HG02852 (cell line): Measurements from ENCODE around the gene GYPC.
"Not testable (repeated sequence)": the region's sequence is repeated elsewhere in the genome, so short reads cannot be mapped to it uniquely, and the experiment has no call there.

ENCODE experiments used
- ATAC-seq: cut with Tn5 transposase; IDR thresholded peaks from one replicate; pipeline ENCODE4 v1.9.1; 2021; ENCODE audit warnings: mild to moderate bottlenecking, moderate library complexity; ENCODE audit not compliant: unreplicated experiment

The GYPC gene

DNA sequence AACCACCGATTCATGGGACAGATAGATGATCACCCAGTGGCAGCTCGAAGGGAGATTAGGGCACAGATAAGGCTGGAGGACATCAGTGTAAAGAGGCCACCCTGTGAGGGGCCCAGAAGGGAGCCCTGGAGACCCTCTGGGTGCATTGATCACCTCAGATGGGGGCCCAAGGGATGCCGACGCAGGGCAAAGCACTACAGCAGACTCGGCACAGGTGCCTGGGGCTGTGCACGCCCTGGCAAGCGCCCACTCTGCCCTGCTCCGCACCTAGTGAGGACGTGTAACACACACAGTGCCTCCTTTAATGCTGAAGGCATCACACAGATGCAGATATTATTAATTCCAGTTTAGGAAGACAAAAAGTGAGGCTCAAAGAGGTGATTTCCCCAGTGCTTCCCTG, 9.5 kb downstream of the GYPC start:
- ATAC-seq: no peak

DNA sequence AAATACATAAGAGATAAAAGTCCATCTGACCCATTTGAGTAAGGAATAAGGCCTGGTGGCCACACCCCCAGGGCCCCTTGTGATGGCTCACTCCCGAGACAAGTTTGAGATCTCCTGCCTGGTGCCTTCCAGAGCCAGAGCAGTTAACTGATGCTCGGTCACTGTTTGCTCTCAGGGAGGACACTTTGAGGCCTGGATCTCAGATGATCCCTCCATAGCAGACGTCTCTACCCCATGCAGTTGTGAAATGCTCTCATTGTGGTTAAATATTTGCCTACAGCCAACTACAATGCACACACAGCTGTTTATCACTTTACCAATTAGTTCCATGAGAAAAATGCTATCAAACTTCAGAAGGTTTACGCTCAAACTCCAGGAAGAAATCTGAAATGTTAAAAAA, 12.3 kb downstream of the GYPC start:
- ATAC-seq: no peak

DNA sequence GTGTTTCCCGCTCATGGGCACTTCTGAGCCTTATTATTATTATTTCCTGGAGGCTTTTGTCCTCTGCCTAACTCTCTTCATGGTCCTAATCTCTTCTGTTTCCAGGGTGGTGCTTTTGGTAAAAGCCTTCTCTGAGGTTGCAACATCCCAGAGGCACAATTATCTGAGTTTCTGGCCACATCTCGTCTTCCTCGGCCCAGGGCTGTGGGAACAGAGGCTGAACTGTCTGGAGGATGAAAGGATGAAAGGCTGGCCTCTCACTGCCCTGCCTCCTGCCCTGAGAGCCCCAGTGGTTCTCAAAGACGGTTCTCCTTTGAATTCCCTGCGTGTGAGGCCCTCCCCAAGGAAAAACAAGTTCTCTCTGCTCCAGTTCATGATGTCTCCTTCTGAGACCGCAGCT, 13.8 kb downstream of the GYPC start:
- no peak for ATAC-seq

- no peak for ATAC-seq
Measured at GRCh38 chr2:126671488-126671887, 15.5 kb downstream of the GYPC start.

GRCh38 chr2:126672980-126673605, 17.1 kb downstream of the GYPC start:
- ATAC-seq: no peak

DNA sequence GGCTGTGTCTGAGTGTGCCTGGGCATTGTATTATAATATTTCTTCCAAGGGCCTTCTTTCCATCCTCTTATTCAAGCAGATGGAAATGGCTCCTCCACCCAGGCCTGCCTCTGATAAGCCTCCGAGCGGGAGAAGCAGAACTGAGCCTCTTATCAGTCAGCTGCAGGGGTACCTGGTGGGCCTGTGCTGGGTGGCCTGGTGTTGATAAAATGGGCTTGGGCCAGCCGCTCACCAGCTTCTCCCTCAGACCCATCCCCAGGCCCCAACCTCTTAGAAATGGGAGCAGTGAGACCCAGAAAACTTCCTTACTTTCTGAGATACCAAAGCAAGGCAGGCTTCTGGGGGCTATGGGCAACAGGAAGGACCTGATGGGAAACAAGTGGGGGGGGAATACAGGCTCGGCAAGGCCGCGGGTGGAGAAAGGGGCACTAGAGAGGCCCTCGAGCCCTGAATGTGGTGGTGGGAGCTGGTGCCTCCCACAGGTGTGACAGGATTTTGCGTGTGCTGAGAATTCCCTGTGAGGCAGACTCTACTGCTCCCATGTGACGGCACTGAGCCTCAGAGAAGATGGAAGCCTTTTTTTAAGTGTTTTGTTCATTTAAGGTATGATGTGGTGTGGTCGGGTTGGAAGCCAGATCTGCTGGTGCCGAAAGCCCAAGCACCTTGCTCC, 18.3 kb downstream of the GYPC start:
- no peak for ATAC-seq

GRCh38 chr2:126675637-126676036, 19.7 kb downstream of the GYPC start:
- no peak for ATAC-seq

GRCh38 chr2:126676221-126677175, 20.5 kb downstream of the GYPC start:
- no peak for ATAC-seq

DNA sequence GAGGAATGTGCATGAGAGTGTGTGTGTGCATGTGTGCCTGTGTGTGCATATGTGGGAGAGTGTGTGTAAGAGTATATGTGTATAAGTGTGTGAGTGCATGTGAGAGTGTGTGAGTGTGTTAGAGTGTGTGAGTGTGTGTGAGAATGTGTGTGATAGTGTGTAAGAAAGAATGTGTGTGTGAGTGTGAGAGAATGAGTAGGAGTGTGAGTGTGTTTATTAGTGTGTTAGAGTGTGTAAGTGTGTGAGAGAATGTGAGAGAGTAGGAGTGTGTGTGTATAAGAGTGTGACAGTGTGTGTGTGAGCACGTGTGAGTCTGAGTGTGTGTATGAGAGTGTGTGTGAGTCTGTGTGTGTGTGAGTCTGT, 21.2 kb downstream of the GYPC start:
- no peak for ATAC-seq

DNA sequence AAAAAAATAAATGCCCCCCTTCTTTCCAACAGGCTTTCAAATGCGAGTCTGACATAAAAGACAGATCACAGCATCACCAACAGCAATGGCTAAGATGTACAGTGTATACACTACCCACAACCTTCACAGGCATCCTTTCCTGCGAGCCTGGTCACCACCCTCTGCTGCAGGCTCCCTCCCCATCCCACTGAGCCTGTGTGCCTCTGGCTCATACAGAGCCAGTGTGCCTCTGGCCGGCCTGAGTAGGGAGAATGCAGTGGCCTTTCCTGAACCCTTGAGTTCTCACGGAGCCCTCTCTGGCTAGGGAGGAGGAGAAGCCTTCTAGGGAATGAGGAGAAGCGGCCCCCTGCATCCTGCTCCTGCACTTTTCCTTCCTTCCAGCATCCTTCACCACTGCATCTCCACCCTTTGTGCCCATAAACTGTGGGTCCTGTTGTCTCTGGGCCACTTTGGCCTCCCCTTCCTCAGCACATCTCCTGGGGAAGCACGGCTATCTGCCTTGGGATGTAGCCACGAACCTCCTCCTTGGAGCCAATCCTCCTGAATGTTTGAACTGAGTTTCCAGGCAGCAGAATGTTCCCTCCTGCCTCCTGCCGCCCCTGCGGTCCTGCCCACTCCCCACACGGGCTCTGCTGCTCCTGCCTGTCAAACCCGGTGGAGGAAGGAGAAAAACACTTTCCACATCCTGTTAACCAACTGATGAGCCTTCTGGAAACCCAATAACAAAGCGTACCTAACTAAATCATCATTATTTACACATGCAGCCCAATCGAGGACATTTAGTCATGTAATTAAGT, 22.5 kb downstream of the GYPC start:
- no peak for ATAC-seq

- no peak for ATAC-seq
Measured at GRCh38 chr2:126679094-126679713, 23.2 kb downstream of the GYPC start.

DNA sequence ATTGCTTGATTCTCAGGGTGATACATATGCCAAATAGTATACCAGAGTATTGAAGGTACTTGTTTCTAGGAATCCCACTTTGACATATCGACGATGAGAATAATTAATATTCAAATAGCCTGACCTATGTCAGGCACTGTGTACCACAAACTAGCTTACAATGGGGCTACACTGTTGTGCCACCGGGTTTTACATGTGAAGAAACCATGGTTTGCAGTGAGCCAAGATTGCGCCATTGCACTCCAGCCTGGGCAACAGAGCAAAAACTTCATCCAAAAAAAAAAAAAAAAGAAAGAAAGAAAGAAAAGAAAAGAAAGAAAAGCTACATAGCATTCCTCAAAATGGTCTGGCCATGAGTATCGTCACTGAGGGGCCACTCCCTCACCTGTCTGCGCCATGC, 25.5 kb downstream of the GYPC start:
- no peak for ATAC-seq

DNA sequence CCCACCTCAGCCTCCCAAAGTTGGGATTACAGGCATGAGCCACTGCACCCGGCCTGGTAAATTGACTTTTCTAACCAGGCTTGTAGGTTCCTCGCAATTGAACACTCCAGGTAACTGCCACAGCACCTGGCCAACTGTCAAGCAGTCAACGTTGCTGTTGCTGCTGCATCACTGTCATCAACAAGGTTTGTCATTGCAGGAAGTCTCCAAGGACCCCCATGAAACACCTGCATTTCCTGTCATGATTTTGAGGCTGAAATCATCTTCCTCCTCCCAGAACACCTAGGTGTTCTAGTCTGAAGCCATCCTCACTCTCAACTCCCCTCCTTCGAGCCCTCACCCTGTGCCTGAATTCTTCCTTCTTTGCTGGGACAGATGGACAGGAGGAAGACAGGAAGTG, 29.7 kb downstream of the GYPC start:
- ATAC-seq: no peak

DNA sequence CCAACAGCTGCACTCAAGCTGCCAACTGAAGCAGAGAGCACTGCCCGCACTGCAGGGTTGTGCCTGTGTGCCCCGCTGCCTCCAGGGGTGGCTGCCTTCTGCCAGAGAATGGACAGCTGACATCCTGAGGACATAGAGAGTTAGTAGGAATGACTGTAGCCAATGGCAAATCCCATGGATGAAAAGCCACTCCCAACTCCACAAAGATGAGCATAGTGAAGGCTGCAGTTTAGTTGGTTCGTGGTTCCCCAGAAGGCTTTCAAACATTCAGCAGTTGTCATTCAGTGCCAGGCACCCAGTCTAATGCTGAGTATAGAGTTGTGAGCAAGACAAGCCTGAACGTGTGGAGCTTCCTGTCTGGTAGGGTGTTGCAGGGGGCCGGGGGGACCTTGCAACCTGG, 30.3 kb downstream of the GYPC start:
- no peak for ATAC-seq

DNA sequence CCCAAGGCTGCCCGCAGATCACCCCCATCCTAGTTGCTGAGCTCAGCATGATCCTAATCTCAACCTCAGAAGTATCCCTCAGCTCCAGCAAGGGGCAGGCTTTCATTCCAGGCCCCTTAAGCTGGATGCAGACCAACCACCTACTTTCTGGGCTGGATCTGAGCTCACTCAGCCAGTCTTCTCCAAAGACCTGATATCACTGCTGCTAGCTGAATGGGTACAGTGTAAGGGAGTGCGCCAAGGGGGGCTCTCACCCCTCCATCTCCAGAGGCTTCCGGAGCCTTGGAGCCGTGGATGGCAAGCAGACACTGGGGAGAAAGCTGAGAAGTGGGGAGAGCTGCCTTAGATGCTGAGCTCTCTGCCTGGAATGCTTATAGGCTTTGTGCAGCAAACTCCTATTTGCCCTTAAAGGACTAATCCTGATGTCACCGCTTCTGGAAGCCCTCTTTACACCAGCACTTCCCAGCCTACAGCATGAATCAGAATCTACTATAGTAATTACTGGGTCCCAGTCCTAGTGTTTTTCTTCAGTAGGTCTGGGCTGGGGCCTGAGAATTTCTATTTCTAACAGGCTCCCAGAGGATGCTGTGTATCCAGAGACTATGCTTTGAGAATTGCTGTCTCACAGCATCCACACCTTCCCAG, 31.0 kb downstream of the GYPC start:
- no peak for ATAC-seq

- ATAC-seq: no peak
Measured at GRCh38 chr2:126687503-126687902, 31.5 kb downstream of the GYPC start.

GRCh38 chr2:126688594-126688993, 32.6 kb downstream of the GYPC start:
- ATAC-seq: not testable (repeated sequence)

DNA sequence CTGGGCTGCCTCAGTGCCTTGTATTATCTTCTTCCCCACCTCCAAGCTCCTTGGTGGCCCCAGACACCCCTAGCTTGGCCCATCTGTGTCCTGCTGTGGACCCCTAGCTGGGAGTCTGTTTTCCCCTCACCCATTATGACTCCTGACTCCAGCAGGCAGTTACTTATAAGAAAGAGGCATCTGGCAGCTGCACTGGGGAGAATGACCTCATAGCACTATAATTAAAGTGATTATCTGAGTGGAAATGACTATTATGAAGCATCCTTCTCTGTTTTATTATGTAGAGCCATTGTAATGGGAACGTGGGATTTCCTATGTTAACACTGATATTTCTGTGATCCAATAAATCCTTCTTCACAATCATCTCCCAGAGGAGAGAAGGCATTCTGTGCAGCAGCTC, 36.3 kb downstream of the GYPC start:
- ATAC-seq: not testable (repeated sequence)

DNA sequence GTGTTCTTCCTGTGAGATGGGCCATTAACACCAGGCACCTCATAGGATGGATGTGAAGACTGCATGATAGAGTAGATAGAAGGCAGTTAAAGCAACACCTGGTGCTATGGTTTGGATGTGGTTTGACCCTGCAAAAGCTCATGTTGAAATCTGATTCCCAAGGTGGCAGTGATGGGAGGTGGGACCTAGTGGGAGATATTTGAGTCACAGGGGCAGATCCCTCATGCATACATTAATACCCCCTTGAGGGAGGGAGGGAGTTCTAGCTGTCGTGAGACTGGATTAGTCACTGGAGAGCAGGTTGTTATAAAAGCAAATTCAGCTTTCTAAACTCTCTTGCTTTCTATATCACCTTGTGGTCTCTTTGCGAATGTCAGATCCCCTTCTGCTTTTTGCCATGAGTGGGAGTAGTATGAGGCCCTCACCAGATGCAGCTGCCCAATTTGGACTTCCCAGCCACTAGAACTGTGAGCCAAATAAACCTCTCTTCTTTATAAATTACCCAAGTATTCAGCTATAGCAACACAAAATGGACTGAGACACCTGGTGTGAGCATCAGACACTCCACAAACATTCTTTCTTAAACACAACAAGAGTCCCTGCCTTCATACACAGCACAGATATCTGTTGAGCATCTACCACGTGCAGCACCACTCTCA, 37.1 kb downstream of the GYPC start:
- ATAC-seq: not testable (repeated sequence)
